Endodermal cell (in vitro differentiated cells): Measurements from ENCODE around the gene ERP27. TPM values are rescaled to one million over a fixed set of nuclear protein-coding genes. Genes with fewer than 3 reads are reported as not detected.

Source experiments
- DNase-seq: peaks from one replicate; pipeline ENCODE4 v3.0.0-alpha.2; 2017
- H3K27ac ChIP-seq: 2 replicates; pipeline ENCODE4 v1.5.1; 2013; ENCODE audit warnings: mild to moderate bottlenecking, low read depth, low read length, moderate library complexity
- H3K27me3 ChIP-seq: 2 replicates; pipeline ENCODE4 v1.6.1; 2013; ENCODE audit warnings: mild to moderate bottlenecking, low read length, moderate library complexity; ENCODE audit not compliant: insufficient read depth, control insufficient read depth, poor library complexity, severe bottlenecking
- H3K36me3 ChIP-seq: 2 replicates; pipeline ENCODE4 v1.7.0; 2013; ENCODE audit warnings: mild to moderate bottlenecking, low read length, moderate library complexity; ENCODE audit not compliant: control insufficient read depth, insufficient read depth
- H3K4me1 ChIP-seq: one replicate; pipeline ENCODE4 v1.7.0; 2013; ENCODE audit warnings: low read length; ENCODE audit not compliant: control insufficient read depth, insufficient read depth
- H3K4me3 ChIP-seq: 2 replicates; pipeline ENCODE4 v1.5.1; 2013; ENCODE audit warnings: mild to moderate bottlenecking, low read length, moderate library complexity
- H3K9ac ChIP-seq: 2 replicates; pipeline ENCODE4 v1.6.1; 2013; ENCODE audit warnings: mild to moderate bottlenecking, low read length, moderate library complexity; ENCODE audit not compliant: poor library complexity, severe bottlenecking; ENCODE audit errors: extremely low read depth
- H3K9me3 ChIP-seq: 2 replicates; pipeline ENCODE4 v1.6.1; 2013; ENCODE audit warnings: mild to moderate bottlenecking, low read length, moderate library complexity; ENCODE audit not compliant: control insufficient read depth
- H3K27ac Mint-ChIP-seq: 2 replicates; pipeline ENCODE4 v1.8.0; 2020; ENCODE audit warnings: mixed read lengths
- H3K27me3 Mint-ChIP-seq: 2 replicates; pipeline ENCODE4 v1.8.0; 2021; ENCODE audit warnings: mild to moderate bottlenecking, mixed read lengths; ENCODE audit not compliant: insufficient read depth
- H3K36me3 Mint-ChIP-seq: 2 replicates; pipeline ENCODE4 v1.8.0; 2020; ENCODE audit warnings: low read depth, mixed read lengths
- H3K4me1 Mint-ChIP-seq: 2 replicates; pipeline ENCODE4 v1.8.0; 2020; ENCODE audit warnings: mixed read lengths
- H3K4me3 Mint-ChIP-seq: 2 replicates; pipeline ENCODE4 v1.8.0; 2020; ENCODE audit warnings: mild to moderate bottlenecking, moderate library complexity, mixed read lengths
- H3K9me3 Mint-ChIP-seq: 2 replicates; pipeline ENCODE4 v1.8.0; 2020; ENCODE audit warnings: mild to moderate bottlenecking, mixed read lengths
- CTCF ChIP-seq: fragments of 200-600 bp; sonication (generic); conservative IDR thresholded peaks from 2 replicates; pipeline ENCODE4 v1.5.0; 2021; ENCODE audit warnings: antibody characterized with exemption, mild to moderate bottlenecking
- WGBS, 2 experiments: methylation state at CpG; one replicate each; pipeline versions ENCODE4 v1.1.5 to v1.1.7; 2013; ENCODE audit warnings: missing lambda C conversion rate in 2 of 2, mixed read lengths in 1 of 2; ENCODE audit not compliant: insufficient coverage in 1 of 2, insufficient read length in 1 of 2; 5-methylcytosine and 5-hydroxymethylcytosine counted together
- total RNA-seq, 2 donors: library from RNA; stranded (reverse); fragmentation: NEBNext Ultra II Directional in 1 of 2; extraction: Animal tissue kit (Norgen Biotek cat#: 25700) in 1 of 2; gene quantifications; 2 replicates in 1 of 2; 3 replicates in 1 of 2; pipeline ENCODE4 v1.2.1, GENCODE V29; 2021

Gene ERP27
- total RNA-seq, 2 donors from 2014 or later: 0.15 to 0.22 TPM

GRCh38 chr12:14972816-14973215, 34.5 kb upstream of the ERP27 start, which contains the start of gene PDE6H:
Gene PDE6H (plus strand): TSS chr12:14973042. CDS start chr12:14978013, 4,971 bp downstream.
- no peaks in the 10 kb centered on the region for H3K9me3 ChIP-seq

GRCh38 chr12:14970473-14970872, 32.1 kb upstream of the ERP27 start:
- Histone ChIP-seq H3K36me3 (no peaks in the 10 kb centered on the region), H3K4me3 (no peak overlapping the region), H3K27me3 (no peaks in the 10 kb centered on the region), H3K9ac (no peak overlapping the region), H3K27ac (no peak overlapping the region), H3K9me3 (no peaks in the 10 kb centered on the region), H3K4me1 (peaks cover 3% of the 10 kb centered on the region)
- no peaks in the 10 kb centered on the region for H3K9me3 Mint-ChIP-seq
- WGBS, 2 experiments: 70 to 100% methylated on average over 1 to 4 of the region's 4 CpGs
- peaks cover 11% of the 10 kb centered on the region for H3K4me1 Mint-ChIP-seq
- no peak for TF ChIP-seq CTCF
- H3K27me3 Mint-ChIP-seq: no peaks in the 10 kb centered on the region
- H3K36me3 Mint-ChIP-seq: no peaks in the 10 kb centered on the region
- no peak for DNase-seq
- H3K27ac Mint-ChIP-seq: peak overlapping the region; percentile 36
- no peak overlapping the region for H3K4me3 Mint-ChIP-seq

More at GRCh38 chr12:14972816-14973215, 34.5 kb upstream of the ERP27 start, which contains the start of gene PDE6H:
- WGBS, 2 experiments: 41% methylated on average over 2 of the region's 2 CpGs; no CpG with 5 or more reads in 1 of the 2 experiments
- H3K36me3 ChIP-seq: no peaks in the 10 kb centered on the region
- no peak within 1 kb of the TSS for H3K4me3 Mint-ChIP-seq
- no peaks in the 10 kb centered on the region for H3K27me3 ChIP-seq
- no peaks in the 10 kb centered on the region for H3K9me3 Mint-ChIP-seq
- H3K9ac ChIP-seq: no peak within 1 kb of the TSS
- no peak within 1 kb of the TSS for H3K27ac ChIP-seq
- no peak within 1 kb of the TSS for H3K4me3 ChIP-seq
- DNase-seq: no peak
- H3K27ac Mint-ChIP-seq: peak within 1 kb of the TSS; percentile 18
- no peaks in the 10 kb centered on the region for H3K36me3 Mint-ChIP-seq
- peaks cover 2% of the 10 kb centered on the region for H3K27me3 Mint-ChIP-seq
- peaks cover 3% of the 10 kb centered on the region for H3K4me1 ChIP-seq
- peaks cover 11% of the 10 kb centered on the region for H3K4me1 Mint-ChIP-seq
- no peak for TF ChIP-seq CTCF

- Mint-ChIP-seq H3K4me3 (no peak overlapping the region), H3K9me3 (no peaks in the 10 kb centered on the region), H3K36me3 (no peaks in the 10 kb centered on the region), H3K27ac (no peak overlapping the region), H3K27me3 (no peaks in the 10 kb centered on the region), H3K4me1 (peaks cover 11% of the 10 kb centered on the region)
- no peak overlapping the region for H3K27ac ChIP-seq
- H3K27me3 ChIP-seq: no peaks in the 10 kb centered on the region
- H3K4me1 ChIP-seq: no peaks in the 10 kb centered on the region
- no peak for TF ChIP-seq CTCF
- no peak overlapping the region for H3K4me3 ChIP-seq
- no peaks in the 10 kb centered on the region for H3K9me3 ChIP-seq
- 77 to 94% methylated on average over 2 to 3 of the region's 3 CpGs for WGBS, 2 experiments
- no peak for DNase-seq
- no peak overlapping the region for H3K9ac ChIP-seq
- H3K36me3 ChIP-seq: no peaks in the 10 kb centered on the region
Measured at GRCh38 chr12:14968478-14968877, 30.1 kb upstream of the ERP27 start.
